K562 (cell line): ENCODE measurements around the gene ZDHHC12. TPM values are rescaled to one million over a fixed set of nuclear protein-coding genes. Genes with fewer than 3 reads are reported as not detected.

Experiments used
- ATAC-seq: fragments of 200-7000 bp; cut with Tn5 transposase; 3 replicates; pipeline ENCODE4 v1.9.1; 2020; ENCODE audit warnings: moderate library complexity
- BruUV-seq: library from RNA; stranded (reverse); fragments of 400-500 nt; replicated peaks from 2 replicates; lab custom pipeline; 2021; lab: Mats Ljungman, UMichigan
- CTCF ChIA-PET: fragments of 300-600 bp; formaldehyde crosslinking; extraction: SDS; loops from one replicate; lab custom pipeline; 2021; ENCODE audit warnings: low intra/inter-chr PET ratio; lab: Yijun Ruan, JAX
- POLR2A ChIA-PET: fragments of 300-600, 350-650 bp; sonication (Branson Sonifier 250); formaldehyde crosslinking; extraction: SDS; loops from one replicate; lab custom pipeline; 2021; ENCODE audit warnings: antibody characterized with exemption, inconsistent platforms; lab: Yijun Ruan, JAX
- DNase-seq, 4 experiments: peaks; one replicate each; pipeline versions ENCODE4 v3.0.0 to v3.0.0-alpha.2; 2011 to 2018; ENCODE audit warnings: low spot score in 3 of 4, mixed read lengths in 3 of 4; ENCODE audit errors: extremely low read depth in 1 of 4
- FAIRE-seq: peaks from 2 replicates; lab custom pipeline; 2011; peaks lifted over from hg19 to GRCh38; lab: Jason Lieb, UNC
- H2AFZ ChIP-seq: 2 replicates; pipeline ENCODE4 v1.6.0; 2011; ENCODE audit warnings: low read depth, low read length, control low read depth, inconsistent platforms
- H3K27ac ChIP-seq: fragments of 200-600 bp; 3 replicates; pipeline ENCODE4 v1.8.0; 2011; ENCODE audit warnings: low read depth, mild to moderate bottlenecking, control low read depth, inconsistent platforms, low read length, moderate library complexity, mixed read lengths; ENCODE audit errors: extremely low read depth
- H3K27me3 ChIP-seq, 2 experiments: fragments of 300-600 bp in 1 of 2; 2 replicates in 1 of 2; 3 replicates in 1 of 2; pipeline versions ENCODE4 v1.6.0 to v1.8.0; 2011; ENCODE audit warnings: inconsistent platforms in 2 of 2, low read length in 2 of 2, mild to moderate bottlenecking in 1 of 2, mixed read lengths in 1 of 2, moderate library complexity in 1 of 2; ENCODE audit not compliant: control insufficient read depth in 2 of 2, insufficient read depth in 2 of 2
- H3K36me3 ChIP-seq: fragments of 300-600 bp; 3 replicates; pipeline ENCODE4 v1.8.0; 2011; ENCODE audit warnings: mild to moderate bottlenecking, low read length, inconsistent platforms; ENCODE audit not compliant: control insufficient read depth, insufficient read depth
- H3K4me1 ChIP-seq, 2 experiments: fragments of 200-600 bp in 1 of 2; replicated peaks in 1 of 2; 2 replicates in 1 of 2; 3 replicates in 1 of 2; pipeline versions ENCODE4 v1.5.1 to v1.8.0; 2011; ENCODE audit warnings: inconsistent platforms in 2 of 2, low read length in 2 of 2, mild to moderate bottlenecking in 1 of 2, mixed read lengths in 1 of 2, moderate library complexity in 1 of 2; ENCODE audit not compliant: control insufficient read depth in 2 of 2, insufficient read depth in 2 of 2
- H3K4me2 ChIP-seq: 2 replicates; pipeline ENCODE4 v1.6.1; 2011; ENCODE audit warnings: low read length, control low read depth, inconsistent platforms, mixed read lengths; ENCODE audit not compliant: insufficient read depth
- H3K4me3 ChIP-seq: fragments of 200-600 bp; sonication (generic), shearing (Covaris generic); 2 replicates; pipeline ENCODE4 v1.5.1; 2016; ENCODE audit warnings: control low read depth, inconsistent platforms
- H3K79me2 ChIP-seq: fragments of 200-600 bp; 3 replicates; pipeline ENCODE4 v1.8.0; 2011; ENCODE audit warnings: low read length, inconsistent platforms; ENCODE audit not compliant: control insufficient read depth, insufficient read depth
- H3K9ac ChIP-seq, 2 experiments: 2 replicates each; pipeline versions ENCODE4 v1.6.0 to v1.6.1; 2011; ENCODE audit warnings: low read depth in 2 of 2, low read length in 2 of 2, control low read depth in 1 of 2, inconsistent platforms in 1 of 2, mild to moderate bottlenecking in 1 of 2, mixed read lengths in 1 of 2; ENCODE audit not compliant: insufficient read depth in 1 of 2
- H3K9me1 ChIP-seq: one replicate; pipeline ENCODE4 v1.6.0; 2011; ENCODE audit warnings: inconsistent platforms, mild to moderate bottlenecking, low read length, moderate library complexity; ENCODE audit not compliant: control insufficient read depth, insufficient read depth
- H3K9me3 ChIP-seq: replicated peaks from 2 replicates; pipeline ENCODE4 v1.5.1; 2011; ENCODE audit warnings: low read depth, low read length, inconsistent platforms; ENCODE audit not compliant: control insufficient read depth, insufficient read depth
- H4K20me1 ChIP-seq: replicated peaks from 2 replicates; pipeline ENCODE4 v1.6.1; 2011; ENCODE audit warnings: low read length, inconsistent platforms, mixed read lengths; ENCODE audit not compliant: control insufficient read depth, insufficient read depth
- POLR2G ChIP-seq: fragments of 200-400 bp; formaldehyde crosslinking; IDR thresholded peaks from 2 replicates; pipeline ENCODE4 v1.6.1; 2017; ENCODE audit warnings: low read depth, mild to moderate bottlenecking, antibody characterized with exemption, low read length, moderate library complexity
- POLR2H ChIP-seq: IDR thresholded peaks from 2 replicates; pipeline ENCODE4 v1.6.1; 2016; ENCODE audit warnings: missing genetic modification characterization, low read depth, mild to moderate bottlenecking, control low read depth, missing compliant biosample characterization, moderate library complexity
- RBFOX2 ChIP-seq: fragments of 200-400 bp; formaldehyde crosslinking; IDR thresholded peaks from 2 replicates; pipeline ENCODE4 v1.6.1; 2017; ENCODE audit warnings: low read depth, mild to moderate bottlenecking, low read length, moderate library complexity
- WGBS: fragments of 100-300 bp; shearing (Covaris generic); methylation state at CpG from one replicate; pipeline ENCODE4 v1.1.6; 2016; ENCODE audit warnings: low coverage, mixed read lengths; ENCODE audit not compliant: insufficient coverage; ENCODE audit errors: missing lambda C conversion rate; 5-methylcytosine and 5-hydroxymethylcytosine counted together
- in situ Hi-C: fragments of 300-500 bp; cut with MboI; formaldehyde crosslinking; loops from 4 replicates; pipeline ENCODE4 v1.15.0; 2018; ENCODE audit warnings: inconsistent platforms, mixed read lengths
- intact Hi-C: fragments of 100-400 bp; cut with micrococcal nuclease; formaldehyde crosslinking; loops from 2 replicates; pipeline ENCODE4 v1.14.2; 2022
- polyA plus RNA-seq, 8 experiments: library from polyadenylated mRNA; depleted of rRNA in 4 of 8; stranded (reverse) in 5 of 8; unstranded in 3 of 8; fragments of >200 nt; fragmentation: Nextera tagmentation in 2 of 8; fragmentation: Illumina TruSeq in 1 of 8; extraction: Ambion mirVana in 2 of 8; extraction: Trizol in 1 of 8; gene quantifications; 2 replicates each; pipeline versions ENCODE4 v1.2.1 to v1.2.3, GENCODE V29; 2011 to 2014; ENCODE audit warnings: inconsistent platforms in 1 of 8, missing spikeins in 1 of 8
- total RNA-seq, 7 experiments: library from RNA; depleted of rRNA in 6 of 7; stranded (reverse); fragments of >200 nt in 6 of 7; fragmentation: Illumina TruSeq in 2 of 7; extraction: Trizol in 2 of 7; gene quantifications; 2 replicates each; pipeline versions ENCODE4 v1.2.1 to v1.2.3, GENCODE V29; 2011 to 2021; ENCODE audit warnings: low replicate concordance in 1 of 7

Gene ZDHHC12
- total and polyA plus RNA-seq, 9 of the 15 experiments (the other 6 are each of a cell fraction or from before 2014, with no cell fraction given): 0.21 to 38.0 (median 13.8) TPM

DNA sequence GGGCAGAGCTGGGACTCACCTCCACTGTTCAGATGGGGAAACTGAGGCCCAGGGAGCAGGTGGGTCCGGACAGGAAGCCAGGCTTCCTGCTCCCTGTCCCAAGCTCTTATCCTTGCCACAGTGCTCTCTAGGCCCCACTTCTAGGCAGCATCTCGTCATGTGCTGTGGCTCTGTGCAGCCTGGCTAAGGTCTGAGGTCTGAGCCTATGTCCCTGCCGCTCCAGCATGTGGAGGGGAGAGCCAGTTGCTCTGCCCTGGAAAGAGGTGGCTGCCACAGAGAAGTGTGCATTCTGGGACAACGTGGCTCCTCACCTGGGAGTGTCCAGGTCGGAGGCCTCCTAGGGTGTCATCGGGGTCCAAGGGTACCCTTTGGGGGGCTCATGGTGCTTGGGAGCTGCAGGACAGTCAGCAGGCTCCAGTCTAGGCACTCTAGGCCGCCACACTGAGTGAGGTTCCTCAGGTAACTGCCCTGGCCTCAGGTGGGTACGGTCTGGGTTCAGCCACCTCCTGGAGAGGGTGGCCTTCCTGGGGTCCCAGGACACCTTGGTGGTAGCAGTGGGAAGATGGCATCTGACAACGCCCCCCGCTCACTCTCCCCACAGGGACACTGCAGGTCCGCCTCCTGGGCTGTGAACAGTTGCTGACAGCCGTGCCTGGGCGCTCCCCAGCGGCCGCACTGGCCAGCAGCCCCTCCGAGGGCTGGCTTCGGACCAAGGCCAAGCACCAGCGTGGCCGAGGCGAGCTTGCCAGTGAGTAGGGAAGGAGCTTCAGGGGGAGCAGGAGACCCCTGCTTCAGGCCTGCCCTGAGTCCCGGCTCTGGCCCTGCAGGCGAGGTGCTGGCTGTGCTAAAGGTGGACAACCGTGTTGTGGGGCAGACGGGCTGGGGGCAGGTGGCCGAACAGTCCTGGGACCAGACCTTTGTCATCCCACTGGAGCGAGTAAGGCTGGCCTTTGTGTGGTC, 11.2 kb downstream of the ZDHHC12 start:
- Histone ChIP-seq H3K9me3 (no peaks in the 10 kb centered on the region), H4K20me1 (no peaks in the 10 kb centered on the region), H3K9me1 (no peaks in the 10 kb centered on the region), H3K4me2 (no peak overlapping the region), H3K4me3 (no peak overlapping the region), H2AFZ (no peak overlapping the region), H3K27me3 (no peaks in the 10 kb centered on the region), H3K36me3 (peaks cover 53% of the 10 kb centered on the region; the same call in 2 of the 3 replicates), H3K27ac (no peak overlapping the region), H3K79me2 (no peaks in the 10 kb centered on the region), H3K4me1 (no peaks in the 10 kb centered on the region; a peak in 1 of 5 replicates), H3K9ac (peak overlapping the region in 1 of 2 experiments; percentile 56; a peak in 2 of 4 replicates)
- TF ChIP-seq RBFOX2 (peak; percentile 18; the same call in 1 of the 2 replicates), POLR2G (peak; percentile 62; the same call in 1 of the 2 replicates), POLR2H (tag) (no peak)
- WGBS: 91% methylated on average over 20 of the region's 26 CpGs
- CTCF ChIA-PET: no interaction called here
- no peak for DNase-seq
- intact Hi-C loops (no loop called here), in situ Hi-C loops (loop anchor here (10.0 kb wide), 1 partner anchor 288 kb away; the partner anchor contains the start of gene CERCAM)
- FAIRE-seq: no peak
- POLR2A ChIA-PET: interaction anchor here (0.6 to 2.3 kb wide), 4 partner anchors 9 to 248 kb away, joined by 3 to 9 read pairs (median 6); partner anchors contain the start of gene ZDHHC12
- BruUV-seq: no TSS peak
- ATAC-seq: no peak; the same call in 2 of the 3 replicates
